NB4 (cell line): ENCODE measurements around the gene BATF3.

Experiments
- DNase-seq: peaks from one replicate; pipeline ENCODE4 v3.0.0; 2010; ENCODE audit warnings: low read depth
- H3K4me3 ChIP-seq: one replicate; pipeline ENCODE4 v1.5.1; 2011; ENCODE audit warnings: mild to moderate bottlenecking, low read depth, low read length, moderate library complexity
- MAX ChIP-seq: IDR thresholded peaks from 2 replicates; pipeline ENCODE4 v1.6.1; 2011; ENCODE audit warnings: low read depth, low read length
- MYC ChIP-seq: IDR thresholded peaks from 2 replicates; pipeline ENCODE4 v1.6.1; 2011; ENCODE audit warnings: low read depth, low read length
- POLR2A ChIP-seq: IDR thresholded peaks from 2 replicates; pipeline ENCODE4 v1.6.1; 2011; ENCODE audit warnings: mild to moderate bottlenecking; ENCODE audit not compliant: insufficient read length; ENCODE audit errors: extremely low read depth
- TF ChIP-seq, protein P1 (sequence below): IDR thresholded peaks from one replicate; pipeline ENCODE4 v1.5.1; 2012; ENCODE audit warnings: low read depth, low read length

Gene BATF3

GRCh38 chr1:212650228-212650627, 49.4 kb downstream of the BATF3 start:
- H3K4me3 ChIP-seq, result no peak overlapping the region
- no peak for DNase-seq

GRCh38 chr1:212649020-212649419, 50.6 kb downstream of the BATF3 start:
- no peak overlapping the region for H3K4me3 ChIP-seq
- TF ChIP-seq, protein P1, sequence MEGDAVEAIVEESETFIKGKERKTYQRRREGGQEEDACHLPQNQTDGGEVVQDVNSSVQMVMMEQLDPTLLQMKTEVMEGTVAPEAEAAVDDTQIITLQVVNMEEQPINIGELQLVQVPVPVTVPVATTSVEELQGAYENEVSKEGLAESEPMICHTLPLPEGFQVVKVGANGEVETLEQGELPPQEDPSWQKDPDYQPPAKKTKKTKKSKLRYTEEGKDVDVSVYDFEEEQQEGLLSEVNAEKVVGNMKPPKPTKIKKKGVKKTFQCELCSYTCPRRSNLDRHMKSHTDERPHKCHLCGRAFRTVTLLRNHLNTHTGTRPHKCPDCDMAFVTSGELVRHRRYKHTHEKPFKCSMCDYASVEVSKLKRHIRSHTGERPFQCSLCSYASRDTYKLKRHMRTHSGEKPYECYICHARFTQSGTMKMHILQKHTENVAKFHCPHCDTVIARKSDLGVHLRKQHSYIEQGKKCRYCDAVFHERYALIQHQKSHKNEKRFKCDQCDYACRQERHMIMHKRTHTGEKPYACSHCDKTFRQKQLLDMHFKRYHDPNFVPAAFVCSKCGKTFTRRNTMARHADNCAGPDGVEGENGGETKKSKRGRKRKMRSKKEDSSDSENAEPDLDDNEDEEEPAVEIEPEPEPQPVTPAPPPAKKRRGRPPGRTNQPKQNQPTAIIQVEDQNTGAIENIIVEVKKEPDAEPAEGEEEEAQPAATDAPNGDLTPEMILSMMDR, result no peak
- TF ChIP-seq MYC (no peak), MAX (no peak), POLR2A (no peak)
- no peak for DNase-seq

More at GRCh38 chr1:212650228-212650627, 49.4 kb downstream of the BATF3 start:
- TF ChIP-seq MYC (no peak), MAX (no peak), POLR2A (no peak)
- TF ChIP-seq, protein P1, result no peak

- TF ChIP-seq POLR2A, result no peak
- no peak for TF ChIP-seq MAX
- TF ChIP-seq, protein P1, result no peak
- no peak for TF ChIP-seq MYC
- no peak overlapping the region for H3K4me3 ChIP-seq
- no peak for DNase-seq
These were observed 51.2 kb downstream of the BATF3 start for GRCh38 chr1:212648431-212648830.

DNA sequence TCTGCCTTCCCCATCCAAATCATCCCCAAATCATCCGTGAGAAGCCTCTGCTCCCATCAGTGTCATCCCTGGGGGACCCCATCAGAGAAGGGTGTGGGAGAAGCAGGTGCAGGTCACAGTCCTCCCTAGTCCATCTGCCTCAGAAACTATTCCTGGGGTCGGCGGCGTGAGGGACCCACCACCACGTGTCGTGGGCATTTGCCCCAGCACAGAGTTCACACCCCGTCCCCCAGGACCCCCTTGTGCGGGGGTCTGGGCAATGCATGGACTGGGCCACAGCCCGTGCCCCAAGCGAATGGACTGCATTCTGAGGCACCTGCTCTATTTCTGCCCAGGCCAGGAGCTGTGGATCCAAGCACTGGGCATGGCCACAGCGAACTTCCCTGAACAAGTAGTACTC, 52.6 kb downstream of the BATF3 start:
- H3K4me3 ChIP-seq, result no peak overlapping the region
- no peak for DNase-seq
- no peak for TF ChIP-seq MAX
- no peak for TF ChIP-seq POLR2A
- TF ChIP-seq MYC, result no peak
- TF ChIP-seq, protein P1, result no peak

DNA sequence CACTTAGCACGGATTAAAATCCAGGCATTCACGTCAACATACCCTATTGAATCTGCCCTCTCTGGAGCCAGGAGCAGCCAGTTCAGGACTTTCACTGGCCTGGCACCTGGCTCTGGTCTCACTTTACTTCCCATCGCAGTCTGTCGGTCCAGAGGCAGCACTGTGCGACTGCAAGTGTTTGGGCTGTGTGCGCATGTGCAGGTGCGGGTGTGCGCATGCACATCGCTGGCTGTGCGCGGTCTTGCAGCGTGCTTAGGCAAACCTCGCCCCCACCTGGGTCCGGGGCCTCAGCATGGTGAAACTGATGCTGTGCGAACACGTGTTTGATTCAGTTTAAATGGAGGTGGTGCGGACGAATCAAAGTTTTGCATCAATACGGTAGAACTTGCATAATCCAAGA, 53.1 kb downstream of the BATF3 start:
- H3K4me3 ChIP-seq, result no peak overlapping the region
- no peak for DNase-seq
- TF ChIP-seq POLR2A, result no peak
- TF ChIP-seq, protein P1, result no peak
- TF ChIP-seq MYC, result no peak
- TF ChIP-seq MAX, result no peak
